ENCODE data around the gene CCDC91.

CCDC91 gene

DNA sequence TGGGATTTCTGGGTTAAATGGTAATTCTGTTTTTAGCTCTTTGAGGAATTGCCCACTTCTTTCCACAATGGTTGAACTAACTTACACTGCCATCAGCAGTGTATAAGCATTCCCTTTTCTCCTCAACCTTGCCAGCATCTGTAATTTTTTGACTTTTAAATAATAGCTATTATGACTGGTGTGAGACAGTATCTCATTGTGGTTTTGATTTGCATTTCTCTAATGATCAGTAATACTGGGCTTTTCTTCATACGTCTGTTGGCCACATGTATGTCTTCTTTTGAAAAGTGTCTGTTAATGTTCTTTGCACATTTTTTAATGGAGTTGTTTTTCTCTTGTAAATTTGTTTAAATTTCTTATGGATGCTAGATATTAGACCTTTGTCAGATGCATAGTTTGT is 323.7 kb downstream of the CCDC91 start:
- DNase-seq (ENCODE audit: low read depth in 2 of 3, low spot score in 2 of 3), result no peak

DNA sequence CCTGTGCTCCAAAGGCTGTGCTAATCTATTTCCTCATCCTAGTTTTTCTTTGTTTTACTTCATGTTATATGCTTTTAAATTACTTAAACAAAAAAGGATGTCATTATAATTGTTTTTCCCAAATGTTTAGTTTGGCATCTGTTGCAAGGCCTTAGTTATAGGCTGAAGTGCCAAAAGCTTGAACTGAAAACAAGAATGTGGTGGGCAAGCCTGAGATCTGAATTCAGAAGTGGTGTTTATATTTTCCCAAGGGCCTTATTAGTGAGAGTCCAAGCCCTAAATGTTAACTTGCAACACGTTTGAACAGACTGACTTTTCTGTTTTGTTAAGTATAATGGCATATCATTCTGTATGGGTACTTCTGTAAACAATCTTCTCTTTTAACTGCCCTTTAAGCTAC is 326.8 kb downstream of the CCDC91 start:
- no peak for DNase-seq (ENCODE audit: low read depth in 2 of 3, low spot score in 2 of 3)

- no peak for DNase-seq (ENCODE audit: low read depth in 2 of 3, low spot score in 2 of 3)
These were observed 337.5 kb downstream of the CCDC91 start for GRCh38 chr12:28527631-28528249.

DNA sequence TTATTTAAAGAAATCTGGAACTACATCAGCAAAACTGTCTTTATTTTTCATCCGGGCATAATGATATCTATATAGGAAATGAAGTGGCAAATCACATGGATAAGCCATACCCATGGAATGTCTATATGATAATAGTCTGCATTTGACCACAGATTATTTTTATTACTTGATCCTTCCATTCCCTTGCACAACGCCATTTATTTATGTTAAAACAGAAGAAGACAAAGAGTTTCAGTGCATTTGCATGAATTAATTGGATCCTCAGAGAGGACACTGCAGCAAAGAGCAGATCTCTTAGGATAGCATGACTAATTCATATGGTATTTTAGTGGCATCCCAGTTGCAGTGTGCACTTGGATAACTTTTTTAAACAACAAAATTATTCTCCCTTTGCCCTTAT is 345.0 kb downstream of the CCDC91 start:
- DNase-seq (ENCODE audit: low read depth in 2 of 3, low spot score in 2 of 3), result no peak

DNA sequence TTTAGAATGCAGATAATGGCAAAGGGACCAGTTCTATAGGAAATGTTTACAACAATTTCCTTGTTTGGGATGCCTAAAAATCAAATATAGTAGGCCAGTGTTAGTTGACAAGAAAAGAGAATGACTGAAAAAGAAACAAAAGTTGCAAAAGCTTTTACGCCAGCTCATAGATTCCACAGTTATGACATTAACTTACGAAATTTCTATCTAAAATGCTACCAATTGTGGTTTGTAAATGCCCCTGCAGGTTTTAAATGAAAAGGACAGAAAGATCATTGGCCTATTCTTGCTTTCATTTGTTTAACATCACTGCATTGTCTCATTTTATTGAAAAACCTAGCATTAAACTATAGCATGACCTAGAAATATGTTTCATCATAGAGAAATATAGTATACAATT is 345.8 kb downstream of the CCDC91 start:
- no peak for DNase-seq (ENCODE audit: low read depth in 2 of 3, low spot score in 2 of 3)

DNA sequence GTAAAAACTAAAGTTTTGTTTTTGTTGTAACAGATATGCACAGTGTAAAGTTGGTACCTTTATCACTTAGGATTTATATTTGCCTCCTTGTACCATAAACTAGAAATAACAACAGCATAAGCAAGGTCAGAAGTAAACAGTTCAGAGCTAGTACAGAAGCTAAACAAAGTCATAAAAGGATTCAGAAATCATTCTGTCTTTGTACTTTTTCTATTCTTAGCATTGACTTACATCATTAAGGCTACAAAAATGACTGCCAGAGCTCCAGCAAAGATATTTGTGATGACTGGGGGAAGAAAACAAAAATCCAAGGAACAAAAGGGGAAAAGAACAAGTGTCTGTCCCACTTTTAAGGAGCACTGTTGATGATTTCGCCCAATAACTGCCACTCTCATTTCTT is 347.2 kb downstream of the CCDC91 start:
- no peak for DNase-seq (ENCODE audit: low read depth in 2 of 3, low spot score in 2 of 3)

DNA sequence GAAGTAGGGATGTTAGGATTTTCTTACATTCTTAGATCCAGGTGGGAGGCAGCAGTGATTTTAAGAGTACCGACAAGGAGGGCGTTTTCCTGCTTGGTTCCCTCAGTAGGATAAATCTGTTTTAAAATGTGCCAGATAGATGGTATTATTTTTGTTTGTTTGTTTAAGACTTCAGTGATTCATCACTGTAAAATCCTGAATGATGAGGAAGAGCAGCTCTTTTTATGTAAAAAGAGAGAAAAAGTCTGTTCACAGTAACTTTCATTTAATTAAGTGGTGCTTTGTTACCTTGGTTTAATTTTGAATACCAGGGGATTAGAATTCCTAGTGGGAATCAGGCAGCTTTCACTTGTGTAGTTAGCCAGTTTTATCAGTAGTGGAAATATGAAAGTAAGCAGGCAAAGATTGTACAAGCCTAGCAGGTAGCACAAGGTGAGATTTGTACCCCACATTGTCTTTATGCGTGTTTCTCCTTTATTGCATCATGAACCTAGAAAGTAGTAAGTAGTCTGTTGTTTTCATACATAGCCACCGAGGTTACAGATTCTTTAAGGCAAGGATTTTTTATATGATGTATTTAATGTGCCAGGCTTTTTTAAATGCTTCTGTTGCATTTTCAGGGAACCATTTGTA is 349.6 kb downstream of the CCDC91 start:
- DNase-seq (ENCODE audit: low read depth in 2 of 3, low spot score in 2 of 3), result no peak

- no peak for DNase-seq (ENCODE audit: low read depth in 2 of 3, low spot score in 2 of 3)
These were observed 350.1 kb downstream of the CCDC91 start for GRCh38 chr12:28540324-28540714.

GRCh38 chr12:28543021-28543890 is 353.0 kb downstream of the CCDC91 start:
- DNase-seq (ENCODE audit: low read depth in 2 of 3, low spot score in 2 of 3), result no peak

DNA sequence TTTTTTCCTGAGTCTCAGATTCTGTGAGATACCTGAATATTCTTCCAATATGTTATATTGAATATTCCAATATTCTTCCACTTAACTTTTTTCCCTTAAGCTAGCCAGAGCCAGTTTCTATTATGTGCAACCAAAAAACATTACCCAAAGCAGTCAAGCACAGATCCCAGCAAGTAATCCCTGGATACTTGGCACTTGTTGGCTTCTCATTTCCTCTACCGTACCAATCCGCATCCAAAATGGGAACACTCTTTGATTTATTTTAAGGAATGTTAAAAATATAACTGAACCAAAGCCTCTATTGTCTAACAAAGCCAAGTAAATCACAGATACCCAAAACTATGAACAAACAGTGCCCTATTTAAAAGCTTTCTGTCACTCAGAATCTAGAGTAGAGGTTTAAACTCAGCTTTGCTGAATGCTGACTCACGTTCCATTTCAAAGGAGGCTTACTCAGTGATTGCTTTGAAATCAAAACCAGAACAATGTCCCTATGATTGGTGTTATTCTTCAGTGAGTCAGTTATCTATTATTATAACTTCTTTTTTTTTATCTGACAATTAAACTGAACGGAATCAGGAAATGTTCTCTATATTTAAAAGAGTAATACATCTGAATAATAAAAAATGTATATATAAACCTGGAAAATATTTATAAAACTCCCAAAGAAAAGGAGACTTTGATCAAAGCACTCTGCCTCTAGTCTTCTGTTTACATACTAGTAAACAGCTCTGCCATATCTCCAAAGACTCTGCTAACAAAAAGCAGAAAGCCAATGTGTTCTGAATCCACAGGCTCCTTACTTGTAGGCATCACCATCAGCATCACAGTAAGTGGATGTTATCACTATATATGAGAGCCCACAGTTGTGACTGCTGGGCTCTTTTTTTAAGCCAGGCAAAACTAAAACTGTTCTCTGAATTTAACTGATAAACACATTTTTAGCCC is 360.8 kb downstream of the CCDC91 start:
- DNase-seq (ENCODE audit: low read depth in 2 of 3, low spot score in 2 of 3), result no peak

DNA sequence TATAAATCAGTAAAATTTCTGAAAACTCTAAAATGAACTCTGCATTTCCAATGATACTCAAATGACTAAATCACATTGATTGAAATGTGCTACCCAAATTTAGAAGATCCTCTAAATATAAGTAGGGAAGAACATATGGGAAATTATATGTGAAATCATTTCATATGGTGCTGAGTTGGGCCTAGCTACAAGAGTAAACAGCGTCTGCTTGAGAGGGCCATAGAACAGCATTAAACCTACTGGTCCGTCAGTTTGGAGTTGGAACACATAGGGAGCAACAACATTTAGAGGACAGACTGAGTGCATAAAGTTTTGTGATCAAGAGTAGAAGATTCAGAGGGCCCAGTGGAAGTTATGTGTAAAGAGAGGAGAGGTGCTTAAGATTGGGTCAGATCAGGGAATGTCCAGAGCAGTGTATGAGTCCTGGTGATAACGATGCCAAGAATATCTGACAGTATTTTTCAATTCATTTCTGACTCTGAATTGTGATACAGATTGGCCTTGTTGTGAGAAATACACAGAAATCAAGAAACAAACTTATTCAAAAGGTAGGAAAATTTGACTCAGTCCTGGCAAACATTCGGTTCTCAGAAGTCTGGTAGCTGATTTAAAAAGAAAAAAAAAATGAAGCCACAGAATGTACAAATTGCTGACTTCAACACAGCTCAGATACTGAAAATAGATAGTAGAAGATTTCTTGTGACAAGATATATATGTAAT is 362.2 kb downstream of the CCDC91 start:
- DNase-seq (ENCODE audit: low read depth in 2 of 3, low spot score in 2 of 3), result no peak

DNA sequence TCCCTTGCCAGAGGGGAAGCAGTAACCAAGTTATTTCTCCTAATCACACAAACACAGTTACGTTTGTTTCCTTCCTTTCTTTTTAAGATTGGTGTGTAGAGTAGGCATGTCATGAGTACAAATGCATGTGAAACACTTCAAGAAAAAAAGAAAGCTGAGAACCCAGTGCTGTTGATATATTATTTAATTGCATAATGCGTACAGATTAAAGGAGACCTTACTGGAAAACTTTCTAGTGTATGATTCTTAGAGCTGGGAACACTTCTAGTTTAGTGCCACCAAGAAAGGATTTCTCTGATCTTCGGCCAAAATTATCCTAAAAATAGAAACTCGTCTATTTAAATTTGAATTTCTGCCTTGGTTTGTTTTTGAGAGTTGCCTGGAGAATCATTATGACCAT is 365.5 kb downstream of the CCDC91 start:
- no peak for DNase-seq (ENCODE audit: low read depth in 2 of 3, low spot score in 2 of 3)

GRCh38 chr12:28558250-28558649 is 368.0 kb downstream of the CCDC91 start:
- DNase-seq (ENCODE audit: low read depth in 2 of 3, low spot score in 2 of 3), result no peak

DNA sequence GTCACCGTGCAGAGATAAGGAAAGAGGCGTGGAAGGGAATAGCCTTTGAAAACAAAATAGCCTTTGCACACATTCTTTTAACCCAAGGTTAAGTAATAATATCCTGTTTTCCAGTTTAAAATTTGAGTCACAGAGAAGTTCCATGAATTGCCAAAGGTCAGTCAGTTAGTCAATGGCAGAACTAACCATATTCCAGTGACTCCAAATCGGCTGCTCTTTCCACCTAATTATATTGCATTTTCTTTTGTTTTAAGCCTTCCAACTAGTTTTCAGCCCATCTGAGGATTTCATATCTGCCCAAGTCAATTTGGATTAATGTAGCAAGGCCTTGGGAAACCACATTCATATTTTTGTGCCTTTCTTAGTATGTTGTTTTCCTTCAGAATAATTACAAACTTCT is 373.0 kb downstream of the CCDC91 start:
- DNase-seq (ENCODE audit: low read depth in 2 of 3, low spot score in 2 of 3), result no peak

GRCh38 chr12:28563936-28564335 is 373.7 kb downstream of the CCDC91 start:
- no peak for DNase-seq (ENCODE audit: low read depth in 2 of 3, low spot score in 2 of 3)

GRCh38 chr12:28568118-28568517 is 377.9 kb downstream of the CCDC91 start:
- no peak for DNase-seq (ENCODE audit: low read depth in 2 of 3, low spot score in 2 of 3)

DNA sequence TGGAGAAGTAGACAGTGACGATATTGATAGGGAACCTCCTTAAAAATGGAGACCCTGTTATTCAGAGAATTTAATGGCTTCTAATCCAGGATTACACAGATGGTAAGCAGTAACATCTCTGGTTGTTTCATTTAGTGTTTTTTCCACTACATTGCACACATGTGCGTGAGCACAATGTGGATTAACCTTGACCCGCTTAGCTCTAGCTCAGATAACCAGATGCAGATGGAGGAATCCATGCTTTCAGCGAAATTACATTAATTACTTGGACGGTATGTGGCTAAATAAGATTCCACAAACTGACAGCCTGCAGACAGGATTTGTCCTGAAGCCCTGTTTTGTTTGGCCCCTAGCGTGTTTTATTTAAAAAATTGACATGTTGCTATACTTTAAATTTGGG is 378.4 kb downstream of the CCDC91 start:
- no peak for DNase-seq (ENCODE audit: low read depth in 2 of 3, low spot score in 2 of 3)

DNA sequence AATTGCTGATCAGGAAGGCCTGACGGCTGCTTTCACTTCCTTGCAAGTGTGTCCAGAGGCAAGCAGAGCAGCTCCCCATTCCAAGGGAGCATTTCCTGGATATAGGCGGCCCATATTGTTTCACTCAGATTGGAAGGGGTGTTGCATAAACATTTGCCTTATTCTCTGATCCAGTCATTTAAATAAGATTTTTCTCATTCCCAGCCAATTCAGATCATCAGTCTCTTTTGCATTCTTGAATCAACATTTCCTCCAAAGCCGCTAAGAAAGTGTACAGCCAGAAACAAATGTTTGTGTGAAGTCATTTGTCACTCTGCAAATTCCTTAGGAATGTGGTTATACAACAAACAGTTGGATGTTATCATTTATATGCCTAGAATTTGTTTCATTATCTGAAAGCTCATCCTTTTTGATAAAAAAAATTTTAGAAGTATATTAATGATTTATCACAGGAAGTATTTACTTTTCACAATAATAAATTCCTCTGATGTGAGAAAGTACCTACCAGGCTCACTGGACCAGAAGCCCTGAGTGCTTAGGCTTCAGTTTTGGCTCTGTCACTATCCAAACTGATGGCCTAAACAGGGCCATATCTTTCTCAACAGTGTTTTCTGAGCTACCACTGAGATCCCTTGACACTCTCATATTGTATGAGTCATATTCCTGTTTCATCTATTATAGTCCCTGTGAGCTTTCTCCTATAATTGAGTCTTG is 379.6 kb downstream of the CCDC91 start:
- no peak for DNase-seq (ENCODE audit: low read depth in 2 of 3, low spot score in 2 of 3)

- DNase-seq (ENCODE audit: low read depth in 2 of 3, low spot score in 2 of 3), result no peak
These were observed 380.6 kb downstream of the CCDC91 start for GRCh38 chr12:28570811-28571210.
